Keratinocyte (primary cell): ENCODE measurements around the gene BTG3. TPM values are rescaled to one million over a fixed set of nuclear protein-coding genes. Genes with fewer than 3 reads are reported as not detected.

Source experiments
- DNase-seq: peaks from one replicate; pipeline ENCODE4 v3.0.0-alpha.2; 2011; ENCODE audit warnings: low read depth, missing footprints, low spot score
- FAIRE-seq: peaks from 2 replicates; lab custom pipeline; 2011; peaks lifted over from hg19 to GRCh38; lab: Jason Lieb, UNC
- H2AFZ ChIP-seq: 2 replicates; pipeline ENCODE4 v1.6.0; 2012; ENCODE audit warnings: low read length, control low read depth, inconsistent platforms; ENCODE audit not compliant: control insufficient read depth
- H3K27ac ChIP-seq: 2 replicates; pipeline ENCODE4 v1.5.1; 2011; ENCODE audit warnings: low read length; ENCODE audit not compliant: control insufficient read depth, insufficient read depth
- H3K27me3 ChIP-seq: 3 replicates; pipeline ENCODE4 v1.6.0; 2011; ENCODE audit warnings: low read length; ENCODE audit not compliant: control insufficient read depth, insufficient read depth; ENCODE audit errors: extremely low read depth
- H3K36me3 ChIP-seq, 2 experiments: 2 replicates in 1 of 2; 3 replicates in 1 of 2; pipeline ENCODE4 v1.5.1; 2011; ENCODE audit warnings: low read length in 2 of 2, mild to moderate bottlenecking in 1 of 2; ENCODE audit not compliant: control insufficient read depth in 2 of 2, insufficient read depth in 2 of 2; ENCODE audit errors: extremely low read depth in 1 of 2
- H3K4me1 ChIP-seq: 3 replicates; pipeline ENCODE4 v1.5.1; 2011; ENCODE audit warnings: low read length; ENCODE audit not compliant: control insufficient read depth, insufficient read depth; ENCODE audit errors: extremely low read depth
- H3K4me2 ChIP-seq: 3 replicates; pipeline ENCODE4 v1.6.0; 2011; ENCODE audit warnings: low read depth, low read length; ENCODE audit not compliant: control insufficient read depth, insufficient read depth; ENCODE audit errors: extremely low read depth
- H3K4me3 ChIP-seq, 3 experiments: fragments of 200-600 bp in 1 of 3; sonication (generic) in 1 of 3; 2 replicates in 2 of 3; 3 replicates in 1 of 3; pipeline ENCODE4 v1.5.1; 2011 to 2016; ENCODE audit warnings: low read length in 3 of 3, mild to moderate bottlenecking in 3 of 3, control low read depth in 2 of 3, inconsistent platforms in 1 of 3, low read depth in 1 of 3, mixed read lengths in 1 of 3, mixed run types in 1 of 3, moderate library complexity in 1 of 3; ENCODE audit not compliant: control insufficient read depth in 2 of 3, insufficient read depth in 2 of 3; ENCODE audit errors: extremely low read depth in 1 of 3
- H3K79me2 ChIP-seq: 2 replicates; pipeline ENCODE4 v1.6.0; 2012; ENCODE audit warnings: low read length; ENCODE audit not compliant: control insufficient read depth, insufficient read depth
- H3K9ac ChIP-seq: 3 replicates; pipeline ENCODE4 v1.6.0; 2011; ENCODE audit warnings: low read length; ENCODE audit not compliant: control insufficient read depth, insufficient read depth; ENCODE audit errors: extremely low read depth
- H3K9me1 ChIP-seq: 3 replicates; pipeline ENCODE4 v1.6.0; 2011; ENCODE audit warnings: low read length; ENCODE audit not compliant: control insufficient read depth, insufficient read depth; ENCODE audit errors: extremely low read depth
- H3K9me3 ChIP-seq: 2 replicates; pipeline ENCODE4 v1.5.1; 2012; ENCODE audit warnings: low read depth, low read length; ENCODE audit not compliant: control insufficient read depth
- H4K20me1 ChIP-seq: 3 replicates; pipeline ENCODE4 v1.6.0; 2011; ENCODE audit warnings: low read length; ENCODE audit not compliant: control insufficient read depth, insufficient read depth; ENCODE audit errors: extremely low read depth
- CTCF ChIP-seq, 3 experiments: IDR thresholded peaks in 1 of 3; conservative IDR thresholded peaks in 1 of 3; optimal IDR thresholded peaks in 1 of 3; 2 replicates in 2 of 3; 3 replicates in 1 of 3; pipeline versions ENCODE3 to v1.5.1; 2011; ENCODE audit warnings: low read length in 3 of 3, mild to moderate bottlenecking in 3 of 3, moderate library complexity in 2 of 3, control low read depth in 1 of 3, inconsistent platforms in 1 of 3; ENCODE audit not compliant: insufficient read depth in 2 of 3; ENCODE audit errors: extremely low read depth in 1 of 3
- EZH2 ChIP-seq: IDR thresholded peaks from one replicate; pipeline ENCODE4 v1.6.1; 2012; ENCODE audit warnings: inconsistent platforms, mild to moderate bottlenecking, low read length, moderate library complexity
- dilution Hi-C: fragments of 300-500 bp; cut with MboI; formaldehyde crosslinking; loops from one replicate; pipeline ENCODE4 v1.7.0; 2020; ENCODE audit warnings: low sequenced_read_pairs; ENCODE audit not compliant: extremely low pct_ligation_motif_present
- polyA plus RNA-seq, 5 experiments: library from polyadenylated mRNA; depleted of rRNA in 3 of 5; stranded (reverse) in 3 of 5; stranded (forward) in 1 of 5; unstranded in 1 of 5; fragments of >200 nt; gene quantifications; 1 replicate in 1 of 5; 2 replicates in 3 of 5; 3 replicates in 1 of 5; pipeline versions ENCODE4 v1.2.1 to v1.2.3, GENCODE V29; 2011 to 2012; ENCODE audit warnings: missing spikeins in 2 of 5, low read depth in 1 of 5, low replicate concordance in 1 of 5

BTG3 gene
- polyA plus RNA-seq, 1 donor (not counting 4 experiments of a cell fraction or from before 2014, with no cell fraction given), result 51.2 TPM

- no peaks in the 10 kb centered on the region for H3K9me1 ChIP-seq
- DNase-seq, result no peak
- no peaks in the 10 kb centered on the region for H3K36me3 ChIP-seq
- no peak overlapping the region for H3K4me2 ChIP-seq
- no peak overlapping the region for H2AFZ ChIP-seq
- H3K4me1 ChIP-seq, result no peaks in the 10 kb centered on the region
- no peak overlapping the region for H3K4me3 ChIP-seq
- no peak overlapping the region for H3K27ac ChIP-seq
- H3K27me3 ChIP-seq, result no peaks in the 10 kb centered on the region
- no peaks in the 10 kb centered on the region for H4K20me1 ChIP-seq
- H3K9me3 ChIP-seq, result no peaks in the 10 kb centered on the region
- no peaks in the 10 kb centered on the region for H3K79me2 ChIP-seq
- no peak overlapping the region for H3K9ac ChIP-seq
- TF ChIP-seq CTCF (optimal IDR thresholded peaks at IDR 0.05 in 1 of 3, IDR thresholded peaks at IDR 0.05 in 1 of 3, conservative IDR thresholded peaks at IDR 0.05 in 1 of 3; ENCODE audit: extremely low read depth in 1 of 3, insufficient read depth in 2 of 3, low read length in 3 of 3) (no peak), EZH2 (no peak)
- no peak for FAIRE-seq
- dilution Hi-C loops, result loop anchor here (25.0 kb wide), 1 partner anchor 183 kb away; no protein-coding TSS in a partner anchor
Measured at GRCh38 chr21:17570786-17571185, 41.9 kb downstream of the BTG3 start.

DNA sequence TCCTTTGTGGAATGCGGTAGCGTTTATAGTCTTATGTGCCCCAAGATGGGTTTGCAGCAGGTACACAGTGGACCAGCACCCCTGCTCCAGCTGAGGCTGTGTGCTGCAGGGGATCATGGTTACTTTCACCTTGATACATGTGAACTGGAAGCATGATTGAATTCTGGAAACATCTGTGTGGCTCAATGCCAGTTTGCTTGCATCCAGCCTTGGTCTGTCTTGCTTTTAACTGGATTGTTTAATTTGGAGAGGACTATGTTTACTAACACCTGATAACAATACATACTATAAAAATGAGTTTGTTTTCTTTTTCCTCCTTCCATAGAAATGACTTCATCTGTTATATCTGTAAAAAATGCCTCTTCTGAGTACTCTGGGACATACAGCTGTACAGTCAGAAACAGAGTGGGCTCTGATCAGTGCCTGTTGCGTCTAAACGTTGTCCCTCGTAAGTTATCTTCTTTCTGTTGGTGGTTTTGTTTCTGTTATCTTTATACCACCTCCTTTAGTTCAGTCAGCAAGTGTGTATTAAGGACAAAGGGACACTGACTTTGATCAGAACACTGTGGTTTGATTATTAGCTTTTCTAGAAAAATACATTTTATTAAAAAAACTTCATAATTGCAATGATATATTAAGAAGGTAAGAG is 52.2 kb downstream of the BTG3 start:
- Histone ChIP-seq H3K9me1 (no peaks in the 10 kb centered on the region), H3K9ac (no peak overlapping the region), H3K36me3 (peaks cover 0 to 5% of the 10 kb centered on the region in 2 experiments), H3K4me1 (no peaks in the 10 kb centered on the region), H3K79me2 (no peaks in the 10 kb centered on the region), H2AFZ (no peak overlapping the region), H3K27ac (no peak overlapping the region), H4K20me1 (no peaks in the 10 kb centered on the region), H3K4me2 (no peak overlapping the region), H3K9me3 (no peaks in the 10 kb centered on the region), H3K27me3 (no peaks in the 10 kb centered on the region), H3K4me3 (no peak overlapping the region)
- TF ChIP-seq EZH2 (no peak), CTCF (optimal IDR thresholded peaks at IDR 0.05 in 1 of 3, IDR thresholded peaks at IDR 0.05 in 1 of 3, conservative IDR thresholded peaks at IDR 0.05 in 1 of 3; ENCODE audit: extremely low read depth in 1 of 3, insufficient read depth in 2 of 3, low read length in 3 of 3) (no peak)
- dilution Hi-C loops, result loop anchor here (25.0 kb wide), 1 partner anchor 173 kb away; no protein-coding TSS in a partner anchor
- DNase-seq, result no peak
- FAIRE-seq, result no peak
